ENCODE data around the gene HPCAL1. TPM values are rescaled to one million over a fixed set of nuclear protein-coding genes. Genes with fewer than 3 reads are reported as not detected.

HPCAL1 gene
- total RNA-seq, 4 donors from 2014 or later, result 34.5 to 54.2 (median 41.3) TPM

- WGBS, result 99% methylated on average over 4 of the region's 4 CpGs
- Histone ChIP-seq H3K9me3 (no peaks in the 10 kb centered on the region), H3K27ac (replicated peaks in 1 of 4) (no peak overlapping the region), H3K4me1 (peaks cover 0 to 6% (median 2%) of the 10 kb centered on the region in 4 donors), H3K27me3 (no peaks in the 10 kb centered on the region), H3K4me3 (no peak overlapping the region), H3K36me3 (no peaks in the 10 kb centered on the region)
- TF ChIP-seq CTCF (IDR thresholded peaks at IDR 0.05), result no peak
- TF ChIP-seq EP300 (IDR thresholded peaks at IDR 0.05), result no peak
- no peak for TF ChIP-seq POLR2A (IDR thresholded peaks at IDR 0.05; ENCODE audit: low read depth)
- no peak for TF ChIP-seq POLR2AphosphoS5 (IDR thresholded peaks at IDR 0.05)
- intact Hi-C loops (cut with DNase I), result no loop called here
- DNase-seq (ENCODE audit: extremely low spot score), result no peak
Measured at GRCh38 chr2:10320575-10320931, 17.8 kb downstream of the HPCAL1 start.

GRCh38 chr2:10320933-10321332 is 18.2 kb downstream of the HPCAL1 start:
- Histone ChIP-seq H3K9me3 (no peaks in the 10 kb centered on the region), H3K4me3 (no peak overlapping the region), H3K36me3 (no peaks in the 10 kb centered on the region), H3K4me1 (peaks cover 0 to 8% (median 5%) of the 10 kb centered on the region in 4 donors), H3K27me3 (no peaks in the 10 kb centered on the region), H3K27ac (replicated peaks in 1 of 4) (no peak overlapping the region)
- WGBS, result 98% methylated on average over 9 of the region's 9 CpGs
- DNase-seq (ENCODE audit: extremely low spot score), result no peak
- TF ChIP-seq POLR2A (IDR thresholded peaks at IDR 0.05; ENCODE audit: low read depth), result no peak
- TF ChIP-seq CTCF (IDR thresholded peaks at IDR 0.05), result no peak
- no peak for TF ChIP-seq POLR2AphosphoS5 (IDR thresholded peaks at IDR 0.05)
- TF ChIP-seq EP300 (IDR thresholded peaks at IDR 0.05), result no peak
- intact Hi-C loops (cut with DNase I), result no loop called here

- intact Hi-C loops (cut with DNase I), result no loop called here
- Histone ChIP-seq H3K9me3 (no peaks in the 10 kb centered on the region), H3K4me1 (peaks cover 5 to 14% (median 11%) of the 10 kb centered on the region in 4 donors), H3K4me3 (no peak overlapping the region), H3K27me3 (no peaks in the 10 kb centered on the region), H3K27ac (replicated peaks in 1 of 4) (no peak overlapping the region), H3K36me3 (no peaks in the 10 kb centered on the region)
- TF ChIP-seq POLR2AphosphoS5 (IDR thresholded peaks at IDR 0.05) (no peak), POLR2A (IDR thresholded peaks at IDR 0.05; ENCODE audit: low read depth) (no peak), EP300 (IDR thresholded peaks at IDR 0.05) (no peak), CTCF (IDR thresholded peaks at IDR 0.05) (no peak)
- no peak for DNase-seq (ENCODE audit: extremely low spot score)
- 98% methylated on average over 6 of the region's 6 CpGs for WGBS
Measured at GRCh38 chr2:10321622-10322021, 18.9 kb downstream of the HPCAL1 start.

GRCh38 chr2:10322481-10322880 is 19.8 kb downstream of the HPCAL1 start:
- Histone ChIP-seq H3K27me3 (no peaks in the 10 kb centered on the region), H3K27ac (replicated peaks in 1 of 4) (no peak overlapping the region), H3K9me3 (no peaks in the 10 kb centered on the region), H3K36me3 (no peaks in the 10 kb centered on the region), H3K4me1 (peaks cover 13 to 20% (median 16%) of the 10 kb centered on the region in 4 donors), H3K4me3 (no peak overlapping the region)
- no peak for DNase-seq (ENCODE audit: extremely low spot score)
- WGBS, result 89% methylated on average over 4 of the region's 4 CpGs
- TF ChIP-seq EP300 (IDR thresholded peaks at IDR 0.05) (no peak), POLR2A (IDR thresholded peaks at IDR 0.05; ENCODE audit: low read depth) (no peak), POLR2AphosphoS5 (IDR thresholded peaks at IDR 0.05) (no peak), CTCF (IDR thresholded peaks at IDR 0.05) (no peak)
- intact Hi-C loops (cut with DNase I), result no loop called here

GRCh38 chr2:10322973-10323372 is 20.3 kb downstream of the HPCAL1 start:
- 99% methylated on average over 13 of the region's 13 CpGs for WGBS

More at GRCh38 chr2:10322973-10323372, 20.3 kb downstream of the HPCAL1 start:
- Histone ChIP-seq H3K4me3 (no peak overlapping the region), H3K27me3 (no peaks in the 10 kb centered on the region), H3K9me3 (no peaks in the 10 kb centered on the region), H3K4me1 (peaks cover 14 to 20% (median 17%) of the 10 kb centered on the region in 4 donors), H3K36me3 (no peaks in the 10 kb centered on the region), H3K27ac (replicated peaks in 1 of 4) (no peak overlapping the region)
- intact Hi-C loops (cut with DNase I), result no loop called here
- TF ChIP-seq CTCF (IDR thresholded peaks at IDR 0.05) (no peak), POLR2A (IDR thresholded peaks at IDR 0.05; ENCODE audit: low read depth) (no peak), EP300 (IDR thresholded peaks at IDR 0.05) (no peak), POLR2AphosphoS5 (IDR thresholded peaks at IDR 0.05) (no peak)
- DNase-seq (ENCODE audit: extremely low spot score), result no peak
